Heart right ventricle (tissue), 16 donors: ENCODE measurements around the gene MEF2C. TPM values are rescaled to one million over a fixed set of nuclear protein-coding genes. Genes with fewer than 3 reads are reported as not detected.

Source experiments
- ATAC-seq, 8 donors: fragments of 200-7000 bp; cut with Tn5 transposase; one replicate each; pipeline ENCODE4 v1.9.1; 2020; ENCODE audit warnings: mild to moderate bottlenecking in 8 of 8, moderate library complexity in 8 of 8, moderate number of reproducible peaks in 1 of 8
- DNase-seq, 2 donors: peaks; one replicate each; pipeline ENCODE4 v3.0.0-alpha.2; 2020
- H3K27ac ChIP-seq, 10 donors: fragments of 200-600 bp; sonication (generic) in 2 of 10; one replicate each; pipeline versions ENCODE4 v1.5.0 to v1.8.0; 2020 to 2022; ENCODE audit warnings: mild to moderate bottlenecking in 3 of 10
- H3K27me3 ChIP-seq, 7 donors: fragments of 200-600 bp; one replicate each; pipeline ENCODE4 v1.8.0; 2021 to 2022; ENCODE audit warnings: mild to moderate bottlenecking in 2 of 7
- H3K36me3 ChIP-seq, 9 donors: fragments of 200-600 bp; sonication (generic) in 1 of 9; one replicate each; pipeline versions ENCODE4 v1.5.0 to v1.8.0; 2020 to 2022; ENCODE audit warnings: mild to moderate bottlenecking in 2 of 9
- H3K4me1 ChIP-seq, 9 donors: fragments of 200-600 bp; sonication (generic) in 1 of 9; one replicate each; pipeline versions ENCODE4 v1.5.0 to v1.8.0; 2020 to 2022; ENCODE audit warnings: mild to moderate bottlenecking in 4 of 9
- H3K4me3 ChIP-seq, 10 donors: fragments of 200-600 bp; sonication (generic) in 2 of 10; one replicate each; pipeline versions ENCODE4 v1.5.0 to v1.8.0; 2020 to 2022; ENCODE audit warnings: mild to moderate bottlenecking in 7 of 10, moderate library complexity in 2 of 10
- H3K9me3 ChIP-seq, 11 donors: fragments of 200-600 bp in 10 of 11; sonication (generic) in 2 of 11; one replicate each; pipeline versions ENCODE4 v1.5.0 to v1.8.0; 2013 to 2022; ENCODE audit warnings: mild to moderate bottlenecking in 2 of 11, control low read depth in 1 of 11, moderate library complexity in 1 of 11
- CTCF ChIP-seq, 9 donors: fragments of 200-600 bp; sonication (generic) in 2 of 9; IDR thresholded peaks; one replicate each; pipeline versions ENCODE4 v1.5.0 to v1.8.0; 2021 to 2022; ENCODE audit warnings: antibody characterized with exemption in 9 of 9, mild to moderate bottlenecking in 5 of 9, moderate library complexity in 1 of 9
- WGBS, 2 donors: extraction: QIAGEN DNeasy Blood & Tissue Kit; methylation state at CpG; one replicate each; pipeline ENCODE4 v1.1.7; 2013; ENCODE audit warnings: inconsistent platforms in 1 of 2; 5-methylcytosine and 5-hydroxymethylcytosine counted together
- intact Hi-C, 10 donors: fragments of 100-400 bp; cut with DNase I; formaldehyde crosslinking; loops; one replicate each; pipeline versions ENCODE4 v1.11.1 to v1.14.2; 2022
- polyA plus RNA-seq, 2 donors: library from polyadenylated mRNA; stranded (reverse); fragments of 200-250 nt; gene quantifications; one replicate each; pipeline ENCODE4 v1.2.3, GENCODE V29; 2013
- total RNA-seq, 10 donors: library from RNA; stranded (reverse); fragmentation: NEBNext Ultra II Directional in 3 of 10; extraction: Animal tissue kit (Norgen Biotek cat#: 25700) in 3 of 10; gene quantifications; one replicate each; pipeline versions ENCODE4 v1.2.1 to v1.2.4, GENCODE V29; 2021 to 2023
- donor health status: Arrhythmogenic right ventricular cardiomyopathy.
- donor health status: ischemic (EF 13 %, LVEDD 7.1; RV severe dilation, severe dysfunction).
- donor health status: healthy with polysubstance abuse.
- donor health status: DM: no; HTN: yes; CAD: no.
- donor health status: DM: no; HTN: no; CAD: no.
- donor health status: ischemic (EF 25% LVEDD 6.9; RV normal size, moderate dysfunction).
- donor health status: ischemic (EF 25% LVEDD 5.7; RV mildly dilated, moderate dysfunction).
- donor health status: healthy.
- donor health status: DM: yes; HTN: yes; CAD: no.
- donor health status: Ischemic cardiomyopathy.
- donor health status: ischemic (EF 35%, LVEDD 5.7; RV mildly dilated, moderate dysfunction).
- donor health status: nonischemic (EF 11% LVEDD 7.7; RV severe dilation, severe dysfunction).
- donor health status: DM: yes; HTN: yes; CAD: no.
- donor health status: PGD.
- donor health status: ischemic (EF 29% LVEDD 5.4; RV normal size, mild dysfunction).
- donor health status: nonischemic (EF 23%, LVEDD 6.1; RV moderate dilation, normal function).

The MEF2C gene
- total and polyA plus RNA-seq, 12 donors = 11.2 to 88.7 (median 66.3) TPM

- Histone ChIP-seq H3K9me3 (no peaks in the 10 kb centered on the region), H3K4me3 (no peak overlapping the region), H3K36me3 (peaks cover 0 to 6% (median 0%) of the 10 kb centered on the region in 9 donors), H3K4me1 (peaks cover 0 to 75% (median 43%) of the 10 kb centered on the region in 9 donors), H3K27me3 (no peaks in the 10 kb centered on the region), H3K27ac (peak overlapping the region in 1 of 10 donors; percentile 1)
- no peak for ATAC-seq
- DNase-seq = no peak
- TF ChIP-seq CTCF (IDR thresholded peaks at IDR 0.05) = no peak
- 54 to 69% methylated on average over 1 of the region's 1 CpG for WGBS, 2 donors
- intact Hi-C loops = loop anchor here in 2 of 10 donors (5.0 to 10.0 kb wide), 3 partner anchors 37 to 1624 kb away; partner anchors contain the start of genes CETN3 (in 1 of the 2) and MEF2C (in 1 of the 2)
These were observed 102.2 kb downstream of the MEF2C start for GRCh38 chr5:88780736-88781135.

- no peaks in the 10 kb centered on the region for H3K9me3 ChIP-seq
- H3K4me3 ChIP-seq = no peak overlapping the region
- DNase-seq = no peak
- no peaks in the 10 kb centered on the region for H3K27me3 ChIP-seq
- intact Hi-C loops = no loop called here
- ATAC-seq = peak in 5 of 8 donors; percentile 54 to 74 (median 69)
- peak overlapping the region in 3 of 10 donors; percentile 4 to 32 (median 8) for H3K27ac ChIP-seq
- H3K4me1 ChIP-seq = peaks cover 0 to 57% (median 24%) of the 10 kb centered on the region in 9 donors
- TF ChIP-seq CTCF (IDR thresholded peaks at IDR 0.05) = no peak
- H3K36me3 ChIP-seq = peaks cover 0 to 21% (median 0%) of the 10 kb centered on the region in 9 donors
- 72 to 76% methylated on average over 5 of the region's 5 CpGs for WGBS, 2 donors
These were observed 104.2 kb downstream of the MEF2C start for GRCh38 chr5:88778736-88779135.

DNA sequence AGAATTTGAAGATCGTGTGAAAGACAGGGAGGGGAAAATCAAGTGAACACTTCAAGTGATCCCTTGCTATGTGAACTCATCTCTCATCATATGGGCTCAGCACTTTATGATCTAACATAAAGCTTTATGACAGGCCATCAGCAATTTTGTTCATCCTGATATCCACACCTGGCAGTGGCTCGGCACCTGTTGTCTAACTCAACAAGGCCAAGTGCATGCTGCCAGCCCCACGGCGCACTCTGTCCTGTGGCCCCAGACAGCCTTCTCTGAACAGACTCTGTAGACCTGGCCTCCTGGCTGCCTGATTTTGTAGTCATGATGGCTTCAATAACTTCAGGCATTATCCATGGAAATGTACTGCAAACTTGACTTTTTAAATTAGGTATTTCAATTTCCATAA lies 106.3 kb downstream of the MEF2C start:
- peak in 1 of 8 donors; percentile 24 for ATAC-seq
- TF ChIP-seq CTCF (IDR thresholded peaks at IDR 0.05) = no peak
- Histone ChIP-seq H3K27ac (no peak overlapping the region), H3K9me3 (no peaks in the 10 kb centered on the region), H3K27me3 (no peaks in the 10 kb centered on the region), H3K36me3 (peaks cover 0 to 34% (median 6%) of the 10 kb centered on the region in 9 donors), H3K4me1 (peaks cover 0 to 41% (median 19%) of the 10 kb centered on the region in 9 donors), H3K4me3 (no peak overlapping the region)
- WGBS, 2 donors = 88 to 95% methylated on average over 4 of the region's 4 CpGs
- no peak for DNase-seq
- intact Hi-C loops = no loop called here

DNA sequence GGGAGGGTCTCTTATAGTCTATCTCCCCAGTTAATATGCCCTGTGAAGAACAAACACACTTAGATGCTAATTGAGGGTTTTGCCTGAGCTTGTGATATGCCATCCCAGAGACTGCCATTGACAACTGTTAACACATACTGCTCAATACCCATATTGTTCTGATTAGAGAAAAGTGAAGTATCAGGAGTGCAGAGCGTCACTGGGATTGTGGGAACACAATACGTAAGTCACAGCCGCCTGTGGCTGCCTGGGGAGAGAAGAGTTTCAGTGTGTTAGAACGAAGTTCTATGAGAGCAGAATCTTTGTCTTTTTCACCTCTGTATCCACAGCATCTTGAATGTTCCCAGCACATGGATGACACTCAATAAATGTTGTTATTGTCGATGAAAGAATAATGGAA lies 110.2 kb downstream of the MEF2C start:
- no peak for ATAC-seq
- Histone ChIP-seq H3K36me3 (peaks cover 0 to 54% (median 9%) of the 10 kb centered on the region in 9 donors), H3K27me3 (no peaks in the 10 kb centered on the region), H3K4me3 (no peak overlapping the region), H3K4me1 (peaks cover 0 to 31% (median 7%) of the 10 kb centered on the region in 9 donors), H3K27ac (no peak overlapping the region), H3K9me3 (no peaks in the 10 kb centered on the region)
- no peak for DNase-seq
- TF ChIP-seq CTCF (IDR thresholded peaks at IDR 0.05) = no peak
- WGBS, 2 donors = 93% methylated on average over 5 of the region's 5 CpGs
- intact Hi-C loops = no loop called here
